B cell (primary cell): Measurements from ENCODE around the gene ACSL4. TPM values are rescaled to one million over a fixed set of nuclear protein-coding genes. Genes with fewer than 3 reads are reported as not detected.

Source experiments
- ATAC-seq: fragments of 200-7000 bp; cut with Tn5 transposase; one replicate; pipeline ENCODE4 v1.10.0; 2021; ENCODE audit warnings: low read depth, mild to moderate bottlenecking, moderate number of reproducible peaks, moderate library complexity
- CTCF ChIA-PET: fragments of 350-600 bp; sonication (Branson Sonifier 250); formaldehyde crosslinking; loops from one replicate; lab custom pipeline; 2021; ENCODE audit warnings: antibody characterized with exemption, inconsistent platforms; lab: Charles Lee
- POLR2A ChIA-PET: fragments of 350-600 bp; sonication (Branson Sonifier 250); formaldehyde crosslinking; loops from one replicate; lab custom pipeline; 2021; ENCODE audit warnings: antibody characterized with exemption; lab: Charles Lee
- DNase-seq: peaks from one replicate; pipeline ENCODE4 v3.0.0; 2013
- H2AFZ ChIP-seq: 2 replicates; pipeline ENCODE4 v1.6.1; 2012; ENCODE audit warnings: mild to moderate bottlenecking, low read depth, low read length; ENCODE audit not compliant: insufficient read depth, poor library complexity, severe bottlenecking
- H3K27ac ChIP-seq, 2 donors: 1 replicate in 1 of 2; 2 replicates in 1 of 2; pipeline ENCODE4 v1.5.1; 2012 to 2013; ENCODE audit warnings: low read length in 2 of 2, mild to moderate bottlenecking in 2 of 2, moderate library complexity in 1 of 2
- H3K27me3 ChIP-seq, 4 experiments: fragments of 200-600 bp in 1 of 4; sonication (generic) in 1 of 4; replicated peaks in 1 of 4; 1 replicate in 2 of 4; 2 replicates in 2 of 4; pipeline versions ENCODE4 v1.6.1 to v1.7.0; 2013 to 2016; ENCODE audit warnings: low read length in 3 of 4, mild to moderate bottlenecking in 2 of 4, mixed read lengths in 1 of 4, moderate library complexity in 1 of 4; ENCODE audit not compliant: insufficient read depth in 4 of 4, control insufficient read depth in 3 of 4; ENCODE audit errors: control extremely low read depth in 1 of 4
- H3K36me3 ChIP-seq, 2 experiments: replicated peaks in 1 of 2; 1 replicate in 1 of 2; 2 replicates in 1 of 2; pipeline versions ENCODE4 v1.6.1 to v1.7.1; 2013; ENCODE audit warnings: low read length in 1 of 2; ENCODE audit not compliant: insufficient read depth in 2 of 2, control insufficient read depth in 1 of 2; ENCODE audit errors: control extremely low read depth in 1 of 2, extremely low read depth in 1 of 2
- H3K4me1 ChIP-seq, 2 donors: fragments of 200-600 bp in 1 of 2; sonication (generic) in 1 of 2; 1 replicate in 1 of 2; 2 replicates in 1 of 2; pipeline versions ENCODE4 v1.5.1 to v1.6.1; 2013 to 2017; ENCODE audit warnings: low read length in 2 of 2; ENCODE audit not compliant: control insufficient read depth in 2 of 2, insufficient read depth in 2 of 2
- H3K4me2 ChIP-seq: replicated peaks from 2 replicates; pipeline ENCODE3; 2012; ENCODE audit warnings: mild to moderate bottlenecking, low read depth, low read length; ENCODE audit not compliant: poor library complexity, severe bottlenecking
- H3K4me3 ChIP-seq, 5 experiments: fragments of 200-600 bp in 1 of 5; sonication (generic) in 1 of 5; 1 replicate in 3 of 5; 2 replicates in 2 of 5; pipeline versions ENCODE4 v1.5.1 to v1.7.0; 2011 to 2016; ENCODE audit warnings: low read length in 4 of 5, mild to moderate bottlenecking in 4 of 5, low read depth in 2 of 5, control low read depth in 1 of 5, moderate library complexity in 1 of 5; ENCODE audit not compliant: insufficient read depth in 1 of 5; ENCODE audit errors: control extremely low read depth in 1 of 5, extremely low read depth in 1 of 5
- H3K79me2 ChIP-seq: fragments of 200-600 bp; sonication (generic); one replicate; pipeline ENCODE4 v1.6.0; 2016; ENCODE audit warnings: low read length; ENCODE audit not compliant: control insufficient read depth, insufficient read depth
- H3K9ac ChIP-seq: fragments of 200-600 bp; sonication (generic); 2 replicates; pipeline ENCODE4 v1.6.1; 2017; ENCODE audit warnings: mild to moderate bottlenecking, low read length, moderate library complexity
- H3K9me3 ChIP-seq, 3 donors: one replicate each; pipeline versions ENCODE4 v1.6.1 to v1.7.1; 2013; ENCODE audit warnings: low read length in 2 of 3; ENCODE audit not compliant: control insufficient read depth in 2 of 3, insufficient read depth in 1 of 3; ENCODE audit errors: control extremely low read depth in 1 of 3
- H4K20me1 ChIP-seq: 2 replicates; pipeline ENCODE4 v1.6.0; 2012; ENCODE audit warnings: mild to moderate bottlenecking, low read length; ENCODE audit not compliant: insufficient read depth, control insufficient read depth, poor library complexity, severe bottlenecking
- H3K27ac Mint-ChIP-seq: one replicate; pipeline ENCODE4 v1.8.0; 2021; ENCODE audit warnings: mixed read lengths
- H3K27me3 Mint-ChIP-seq: one replicate; pipeline ENCODE4 v1.8.0; 2021; ENCODE audit warnings: mixed read lengths
- H3K4me1 Mint-ChIP-seq: one replicate; pipeline ENCODE4 v1.8.0; 2021; ENCODE audit warnings: mixed read lengths
- H3K4me3 Mint-ChIP-seq: one replicate; pipeline ENCODE4 v1.8.0; 2021; ENCODE audit warnings: mixed read lengths
- H3K9me3 Mint-ChIP-seq: one replicate; pipeline ENCODE4 v1.8.0; 2022; ENCODE audit warnings: mixed read lengths; ENCODE audit not compliant: insufficient read depth
- CTCF ChIP-seq: fragments of 200-600 bp; IDR thresholded peaks from one replicate; pipeline ENCODE4 v1.8.0; 2022; ENCODE audit warnings: antibody characterized with exemption, mild to moderate bottlenecking
- EZH2 ChIP-seq: IDR thresholded peaks from 2 replicates; pipeline ENCODE4 v1.6.1; 2012; ENCODE audit warnings: borderline replicate concordance, low read depth, mild to moderate bottlenecking, moderate library complexity, low read length; ENCODE audit not compliant: insufficient read depth, poor library complexity, severe bottlenecking
- WGBS: methylation state at CpG from one replicate; pipeline ENCODE4 v1.1.5; 2013; ENCODE audit warnings: missing lambda C conversion rate; ENCODE audit not compliant: insufficient coverage; 5-methylcytosine and 5-hydroxymethylcytosine counted together
- intact Hi-C: fragments of 100-400 bp; cut with micrococcal nuclease; formaldehyde crosslinking; loops from one replicate; pipeline ENCODE4 v1.10.0; 2022
- polyA plus RNA-seq: library from polyadenylated mRNA; depleted of rRNA; stranded (reverse); fragments of >200 nt; gene quantifications from 2 replicates; pipeline ENCODE4 v1.2.3, GENCODE V29; 2012
- total RNA-seq, 2 donors: library from RNA; stranded (reverse); fragments of 120-200 nt in 1 of 2; gene quantifications; 1 replicate in 1 of 2; 2 replicates in 1 of 2; pipeline versions ENCODE4 v1.2.3 to v1.2.4, GENCODE V29; 2013 to 2022

The ACSL4 gene
- total and polyA plus RNA-seq, 2 donors (not counting 1 experiment from before 2014, with no cell fraction given): 4.0 to 29.1 TPM

- Histone ChIP-seq H3K9ac (no peak overlapping the region), H3K9me3 (no peaks in the 10 kb centered on the region), H3K4me2 (no peak overlapping the region), H3K4me3 (no peak overlapping the region), H3K27ac (peak overlapping the region in 1 of 2 donors; percentile 13), H4K20me1 (no peaks in the 10 kb centered on the region), H3K79me2 (peaks cover 42% of the 10 kb centered on the region), H2AFZ (no peak overlapping the region), H3K27me3 (no peaks in the 10 kb centered on the region), H3K4me1 (peaks cover 0 to 5% of the 10 kb centered on the region in 2 donors), H3K36me3 (peaks cover 0 to 2% of the 10 kb centered on the region in 2 experiments)
- Mint-ChIP-seq H3K4me1 (peaks cover 40% of the 10 kb centered on the region), H3K27ac (peak overlapping the region; percentile 43), H3K9me3 (no peaks in the 10 kb centered on the region), H3K4me3 (no peak overlapping the region), H3K27me3 (no peaks in the 10 kb centered on the region)
- ATAC-seq (no peak), DNase-seq (no peak)
- no CpG with 5 or more reads among the region's 2 CpGs for WGBS
- TF ChIP-seq EZH2: no peak
- TF ChIP-seq CTCF: no peak
- POLR2A ChIA-PET: no interaction called here
- CTCF ChIA-PET: interaction anchor here (1.0 to 1.9 kb wide), 2 partner anchors 136 to 168 kb away, joined by 3 to 6 read pairs; no protein-coding TSS in a partner anchor
- intact Hi-C loops: no loop called here
Observed at GRCh38 chrX:109720947-109721346, 12.1 kb downstream of the ACSL4 start.

- Mint-ChIP-seq H3K9me3 (no peaks in the 10 kb centered on the region), H3K4me3 (no peak overlapping the region), H3K27ac (no peak overlapping the region), H3K27me3 (no peaks in the 10 kb centered on the region), H3K4me1 (peaks cover 38% of the 10 kb centered on the region)
- H3K4me1 ChIP-seq: peaks cover 0 to 5% of the 10 kb centered on the region in 2 donors
- H3K79me2 ChIP-seq: peaks cover 32% of the 10 kb centered on the region
- no peaks in the 10 kb centered on the region for H3K27me3 ChIP-seq
- no peak overlapping the region for H2AFZ ChIP-seq
- no peak overlapping the region for H3K9ac ChIP-seq
- ATAC-seq (no peak), DNase-seq (no peak)
- ChIA-PET CTCF (interaction anchor here (1.2 to 1.9 kb wide), 3 partner anchors 8 to 234 kb away, joined by 3 to 6 read pairs (median 4); no protein-coding TSS in a partner anchor), POLR2A (no interaction called here)
- peaks cover 0 to 2% of the 10 kb centered on the region in 2 experiments for H3K36me3 ChIP-seq
- no peaks in the 10 kb centered on the region for H4K20me1 ChIP-seq
- no peak overlapping the region for H3K4me2 ChIP-seq
- TF ChIP-seq CTCF (no peak), EZH2 (no peak)
- intact Hi-C loops: no loop called here
- H3K9me3 ChIP-seq: no peaks in the 10 kb centered on the region
- H3K27ac ChIP-seq: no peak overlapping the region
- no CpG with 5 or more reads among the region's 2 CpGs for WGBS
- H3K4me3 ChIP-seq: no peak overlapping the region
Observed at GRCh38 chrX:109719264-109719663, 13.8 kb downstream of the ACSL4 start.
